Right lobe of liver (tissue), 6 donors: ENCODE measurements around the gene KIF1A. TPM values are rescaled to one million over a fixed set of nuclear protein-coding genes. Genes with fewer than 3 reads are reported as not detected.

ENCODE experiments used
- ATAC-seq, 4 donors: fragments of 200-7000 bp; cut with Tn5 transposase; one replicate each; pipeline ENCODE4 v1.9.1; 2020; ENCODE audit warnings: mild to moderate bottlenecking in 4 of 4, moderate library complexity in 4 of 4
- DNase-seq, 3 donors: peaks; one replicate each; pipeline ENCODE4 v3.0.0-alpha.2; 2020
- H3K27ac ChIP-seq, 3 donors: fragments of 200-600 bp; one replicate each; pipeline ENCODE4 v1.8.0; 2022
- H3K27me3 ChIP-seq, 2 donors: fragments of 200-600 bp; one replicate each; pipeline ENCODE4 v1.8.0; 2022
- H3K36me3 ChIP-seq, 4 donors: fragments of 200-600 bp; sonication (generic) in 1 of 4; one replicate each; pipeline versions ENCODE4 v1.5.1 to v1.8.0; 2017 to 2022; ENCODE audit warnings: control low read depth in 1 of 4
- H3K4me1 ChIP-seq, 4 donors: fragments of 200-600 bp; sonication (generic) in 1 of 4; one replicate each; pipeline versions ENCODE4 v1.5.1 to v1.8.0; 2017 to 2022; ENCODE audit warnings: control low read depth in 1 of 4
- H3K4me3 ChIP-seq, 3 donors: fragments of 200-600 bp; one replicate each; pipeline ENCODE4 v1.8.0; 2022
- H3K9me3 ChIP-seq, 4 donors: fragments of 200-600 bp; sonication (generic) in 1 of 4; one replicate each; pipeline versions ENCODE4 v1.5.1 to v1.8.0; 2017 to 2022; ENCODE audit warnings: control low read depth in 1 of 4
- CTCF ChIP-seq, 4 donors: fragments of 200-600 bp in 3 of 4; fragments of 450-650 bp in 1 of 4; IDR thresholded peaks; one replicate each; pipeline versions ENCODE4 v1.5.1 to v1.8.0; 2016 to 2022; ENCODE audit warnings: antibody characterized with exemption in 4 of 4, mild to moderate bottlenecking in 2 of 4
- POLR2A ChIP-seq: fragments of 450-650 bp; IDR thresholded peaks from one replicate; pipeline ENCODE4 v1.6.1; 2017; ENCODE audit warnings: antibody characterized with exemption, mild to moderate bottlenecking
- WGBS: methylation state at CpG from one replicate; pipeline ENCODE4 v1.1.6; 2018; ENCODE audit warnings: low coverage, low lambda C conversion rate; ENCODE audit not compliant: insufficient coverage; ENCODE audit errors: missing lambda C conversion rate; 5-methylcytosine and 5-hydroxymethylcytosine counted together
- intact Hi-C, 2 donors: fragments of 100-400 bp; cut with DNase I; formaldehyde crosslinking; loops; one replicate each; pipeline versions ENCODE4 v1.11.2 to v1.14.1; 2022
- total RNA-seq, 6 experiments: library from RNA; depleted of rRNA in 2 of 6; stranded (reverse); fragments of >200 nt in 2 of 6; fragmentation: NEBNext Ultra II Directional in 3 of 6; extraction: Animal tissue kit (Norgen Biotek cat#: 25700) in 3 of 6; gene quantifications; one replicate each; pipeline versions ENCODE4 v1.1.0 to v1.2.4, GENCODE V29; 2016 to 2023
- donor health status: DM: no; HTN: yes; CAD: no.
- donor health status: DM: no; HTN: no; CAD: no.
- donor health status: DM: no; HTN: no; CAD: no.
- donor health status: DM: no; HTN: yes; CAD: no.
- donor health status: DM: no; HTN: yes; CAD: no.

Gene KIF1A
- total RNA-seq, 6 experiments from 2014 or later, result 0.31 to 0.87 (median 0.56) TPM

DNA sequence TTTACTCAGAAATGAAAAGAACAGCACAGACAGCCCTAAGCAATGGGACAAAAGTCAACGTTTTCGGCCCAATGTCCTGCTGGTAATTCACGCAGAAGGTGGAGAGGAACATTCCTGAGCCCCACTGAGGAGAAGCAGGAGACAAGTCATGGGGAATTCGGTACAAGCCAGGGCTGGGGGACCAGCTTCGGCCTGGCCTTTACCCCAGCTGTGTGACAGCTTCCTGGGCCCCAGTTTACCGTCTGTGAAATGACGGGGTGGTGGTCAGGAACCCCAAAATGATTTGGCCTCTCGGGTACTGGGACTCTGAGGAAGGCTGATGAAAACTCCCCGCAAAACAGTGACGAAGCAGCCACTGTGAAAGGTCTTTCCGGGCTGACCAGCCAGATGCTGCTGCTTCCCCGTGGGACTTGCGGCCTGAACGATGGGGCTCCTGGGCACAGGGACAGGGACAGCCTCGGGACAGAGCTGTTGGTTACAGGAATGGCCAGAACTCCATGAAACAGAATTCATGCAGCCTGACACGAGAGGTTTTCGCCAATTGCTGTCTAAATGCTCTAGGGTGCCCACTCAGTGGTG is 21.6 kb downstream of the KIF1A start:
- no peak for TF ChIP-seq CTCF (IDR thresholded peaks at IDR 0.05)
- no peak for TF ChIP-seq POLR2A
- H3K36me3 ChIP-seq, result no peaks in the 10 kb centered on the region
- intact Hi-C loops, result no loop called here
- ATAC-seq (no peak), DNase-seq (peak in 1 of 3 donors; percentile 2)
- H3K4me1 ChIP-seq, result peaks cover 0 to 24% (median 9%) of the 10 kb centered on the region in 4 donors
- 29% methylated on average over 2 of the region's 17 CpGs for WGBS
- H3K27me3 ChIP-seq, result no peaks in the 10 kb centered on the region
- H3K4me3 ChIP-seq, result no peak overlapping the region
- H3K27ac ChIP-seq, result no peak overlapping the region
- H3K9me3 ChIP-seq, result no peaks in the 10 kb centered on the region

- 70% methylated on average over 5 of the region's 12 CpGs for WGBS
- Histone ChIP-seq H3K36me3 (no peaks in the 10 kb centered on the region), H3K9me3 (no peaks in the 10 kb centered on the region), H3K4me3 (no peak overlapping the region), H3K27ac (no peak overlapping the region), H3K27me3 (no peaks in the 10 kb centered on the region), H3K4me1 (peaks cover 0 to 29% (median 11%) of the 10 kb centered on the region in 4 donors)
- intact Hi-C loops, result no loop called here
- ATAC-seq (no peak), DNase-seq (peak in 2 of 3 donors; percentile 13 to 48)
- TF ChIP-seq CTCF (IDR thresholded peaks at IDR 0.05) (no peak), POLR2A (no peak)
Measured at GRCh38 chr2:240797914-240798313, 22.1 kb downstream of the KIF1A start.

DNA sequence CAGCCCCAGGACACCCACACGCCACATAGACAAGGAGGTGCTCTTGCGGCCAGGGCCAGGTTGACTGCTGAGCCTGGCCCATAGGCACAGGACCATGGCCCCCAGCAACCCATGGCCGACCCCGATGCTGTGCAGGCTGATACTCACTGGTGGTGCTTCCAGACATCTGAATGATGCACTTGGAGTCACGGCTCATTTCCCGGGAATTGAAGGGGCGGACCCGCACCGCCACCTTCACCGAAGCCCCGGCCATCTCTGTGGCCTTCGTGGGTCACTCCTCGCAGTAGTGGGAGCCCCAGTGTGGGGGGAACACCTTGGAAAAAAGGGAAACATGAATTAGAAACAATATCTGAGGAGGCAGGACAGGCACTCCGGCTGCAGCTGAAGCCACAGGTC is 22.5 kb downstream of the KIF1A start:
- no peak overlapping the region for H3K4me3 ChIP-seq
- 80% methylated on average over 1 of the region's 14 CpGs for WGBS
- peak in 1 of 3 donors; percentile 6 for DNase-seq
- no peak for ATAC-seq
- TF ChIP-seq CTCF (IDR thresholded peaks at IDR 0.05) (no peak), POLR2A (no peak)
- H3K36me3 ChIP-seq, result no peaks in the 10 kb centered on the region
- intact Hi-C loops, result no loop called here
- H3K4me1 ChIP-seq, result peaks cover 0 to 30% (median 11%) of the 10 kb centered on the region in 4 donors
- H3K27me3 ChIP-seq, result no peaks in the 10 kb centered on the region
- no peak overlapping the region for H3K27ac ChIP-seq
- no peaks in the 10 kb centered on the region for H3K9me3 ChIP-seq

GRCh38 chr2:240796543-240797499 is 23.2 kb downstream of the KIF1A start:
- no peaks in the 10 kb centered on the region for H3K27me3 ChIP-seq

More at GRCh38 chr2:240796543-240797499, 23.2 kb downstream of the KIF1A start:
- intact Hi-C loops, result no loop called here
- WGBS, result 81% methylated on average over 4 of the region's 19 CpGs
- DNase-seq, result peak in 1 of 3 donors; percentile 9
- Histone ChIP-seq H3K4me1 (peaks cover 0 to 30% (median 11%) of the 10 kb centered on the region in 4 donors), H3K4me3 (no peak overlapping the region), H3K9me3 (no peaks in the 10 kb centered on the region), H3K27ac (no peak overlapping the region), H3K36me3 (no peaks in the 10 kb centered on the region)
- TF ChIP-seq CTCF (IDR thresholded peaks at IDR 0.05) (no peak), POLR2A (no peak)
- no peak for ATAC-seq
